HEK293 (cell line): ENCODE results near the gene STAP2.

Experiments
- CTCF ChIA-PET: fragments of 350-600 bp; formaldehyde crosslinking; extraction: SDS; loops from one replicate; lab custom pipeline; 2021; ENCODE audit warnings: antibody characterized with exemption; lab: Yijun Ruan, JAX
- POLR2A ChIA-PET: fragments of 300-600 bp; formaldehyde crosslinking; extraction: SDS; loops from one replicate; lab custom pipeline; 2020; ENCODE audit warnings: antibody characterized with exemption, inconsistent platforms; lab: Yijun Ruan, JAX
- H3K27ac ChIP-seq: fragments of 200-500 bp; sonication (Bioruptor generic); 2 replicates; pipeline ENCODE4 v1.5.1; 2014; ENCODE audit warnings: low read depth, low read length, control low read depth, inconsistent platforms; ENCODE audit errors: extremely low read depth
- H3K36me3 ChIP-seq, 2 experiments: fragments of 200-500 bp in 1 of 2; sonication (Bioruptor generic) in 1 of 2; 1 replicate in 1 of 2; 2 replicates in 1 of 2; pipeline ENCODE4 v1.5.1; 2014 to 2017; ENCODE audit warnings: inconsistent platforms in 2 of 2, low read length in 2 of 2; ENCODE audit not compliant: control insufficient read depth in 2 of 2, insufficient read depth in 1 of 2
- H3K4me1 ChIP-seq: fragments of 200-500 bp; sonication (Bioruptor generic); 2 replicates; pipeline ENCODE4 v1.5.1; 2014; ENCODE audit warnings: mild to moderate bottlenecking, low read length, inconsistent platforms; ENCODE audit not compliant: control insufficient read depth, insufficient read depth
- H3K4me3 ChIP-seq: 2 replicates; pipeline ENCODE4 v1.5.1; 2011; ENCODE audit warnings: low read depth, mild to moderate bottlenecking, control low read depth, low read length, moderate library complexity
- H3K9me3 ChIP-seq: fragments of 200-500 bp; sonication (Bioruptor generic); 2 replicates; pipeline ENCODE4 v1.5.1; 2014; ENCODE audit warnings: low read depth, low read length, inconsistent platforms; ENCODE audit not compliant: control insufficient read depth, insufficient read depth
- HIC1 ChIP-seq: fragments of 450-650 bp; formaldehyde crosslinking; IDR thresholded peaks from 2 replicates; pipeline ENCODE4 v1.5.1; 2016; ENCODE audit warnings: missing biosample characterization, missing genetic modification characterization
- HOXA7 ChIP-seq: sonication (generic); formaldehyde crosslinking; IDR thresholded peaks from 2 replicates; pipeline ENCODE4 v1.8.1; 2022; ENCODE audit warnings: missing genetic modification reagents, borderline replicate concordance
- IKZF3 ChIP-seq: fragments of 450-650 bp; IDR thresholded peaks from 2 replicates; pipeline ENCODE4 v1.5.0; 2018; ENCODE audit warnings: missing biosample characterization, mild to moderate bottlenecking, missing genetic modification characterization, moderate library complexity
- KLF1 ChIP-seq: fragments of 450-650 bp; formaldehyde crosslinking; IDR thresholded peaks from 2 replicates; pipeline ENCODE4 v1.5.1; 2016; ENCODE audit warnings: missing biosample characterization, missing genetic modification characterization
- ZBTB26 ChIP-seq: fragments of 450-650 bp; formaldehyde crosslinking; optimal IDR thresholded peaks from 2 replicates; pipeline ENCODE3; 2016; ENCODE audit warnings: missing biosample characterization, mild to moderate bottlenecking, missing genetic modification characterization
- ZFP41 ChIP-seq: fragments of 450-650 bp; formaldehyde crosslinking; IDR thresholded peaks from 2 replicates; pipeline ENCODE4 v1.5.1; 2016; ENCODE audit warnings: missing biosample characterization, missing genetic modification characterization, borderline replicate concordance
- ZNF112 ChIP-seq: fragments of 450-650 bp; formaldehyde crosslinking; IDR thresholded peaks from 2 replicates; pipeline ENCODE4 v1.5.0; 2017; ENCODE audit warnings: missing biosample characterization, missing genetic modification characterization
- ZNF19 ChIP-seq: fragments of 450-650 bp; formaldehyde crosslinking; IDR thresholded peaks from 2 replicates; pipeline ENCODE4; 2016; ENCODE audit warnings: missing biosample characterization, missing genetic modification characterization, low read depth
- ZNF214 ChIP-seq: fragments of 450-650 bp; formaldehyde crosslinking; IDR thresholded peaks from 2 replicates; pipeline ENCODE4 v1.5.1; 2017; ENCODE audit warnings: missing biosample characterization, mild to moderate bottlenecking, missing genetic modification characterization, borderline replicate concordance
- ZNF223 ChIP-seq: fragments of 450-650 bp; formaldehyde crosslinking; IDR thresholded peaks from 2 replicates; pipeline ENCODE4 v1.5.1; 2016; ENCODE audit warnings: missing biosample characterization, missing genetic modification characterization
- ZNF341 ChIP-seq: fragments of 450-650 bp; formaldehyde crosslinking; IDR thresholded peaks from 2 replicates; pipeline ENCODE4; 2016; ENCODE audit warnings: low read depth, missing biosample characterization, missing genetic modification characterization
- ZNF391 ChIP-seq: fragments of 450-650 bp; formaldehyde crosslinking; IDR thresholded peaks from 2 replicates; pipeline ENCODE4 v1.5.1; 2016; ENCODE audit warnings: low read depth, missing biosample characterization, missing genetic modification characterization, borderline replicate concordance
- ZNF518A ChIP-seq: fragments of 450-650 bp; formaldehyde crosslinking; conservative IDR thresholded peaks from 2 replicates; pipeline ENCODE4 v1.5.1; 2016; ENCODE audit warnings: low read depth, missing biosample characterization, missing genetic modification characterization
- ZNF544 ChIP-seq: fragments of 450-650 bp; formaldehyde crosslinking; IDR thresholded peaks from 2 replicates; pipeline ENCODE4 v1.5.0; 2017; ENCODE audit warnings: missing biosample characterization, missing genetic modification characterization
- ZNF571 ChIP-seq: fragments of 450-650 bp; formaldehyde crosslinking; IDR thresholded peaks from 2 replicates; pipeline ENCODE4 v1.5.0; 2017; ENCODE audit warnings: missing biosample characterization, missing genetic modification characterization
- ZNF596 ChIP-seq: fragments of 450-650 bp; IDR thresholded peaks from 2 replicates; pipeline ENCODE4 v1.5.0; 2018; ENCODE audit warnings: missing biosample characterization, mild to moderate bottlenecking, missing genetic modification characterization, moderate library complexity
- ZNF654 ChIP-seq: fragments of 450-650 bp; formaldehyde crosslinking; IDR thresholded peaks from 2 replicates; pipeline ENCODE4 v1.5.1; 2016; ENCODE audit warnings: low read depth, missing biosample characterization, missing genetic modification characterization
- ZNF830 ChIP-seq: fragments of 450-650 bp; IDR thresholded peaks from 2 replicates; pipeline ENCODE4 v1.5.0; 2018; ENCODE audit warnings: missing biosample characterization, missing genetic modification characterization, low read depth, mild to moderate bottlenecking, moderate library complexity
- TF ChIP-seq, protein P1 (sequence below): fragments of 450-650 bp; formaldehyde crosslinking; IDR thresholded peaks from 2 replicates; pipeline ENCODE4 v1.5.1; 2017; ENCODE audit warnings: missing biosample characterization, missing genetic modification characterization
- TF ChIP-seq, protein P2 (sequence below): fragments of 450-650 bp; formaldehyde crosslinking; IDR thresholded peaks from 2 replicates; pipeline ENCODE4 v1.5.1; 2016; ENCODE audit warnings: missing biosample characterization, missing genetic modification characterization
- TF ChIP-seq, protein P3 (sequence below): fragments of 450-650 bp; formaldehyde crosslinking; IDR thresholded peaks from 2 replicates; pipeline ENCODE4 v1.5.1; 2016; ENCODE audit warnings: missing biosample characterization, missing genetic modification characterization

The STAP2 gene

GRCh38 chr19:4279530-4280422 is 58.9 kb downstream of the STAP2 start:
- ChIA-PET POLR2A (interaction anchor here (1.4 kb wide), 1 partner anchor 63 kb away, joined by 3 read pairs; no protein-coding TSS in a partner anchor), CTCF (interaction anchor here (0.7 to 1.3 kb wide), 5 partner anchors 13 to 121 kb away, joined by 3 to 7 read pairs (median 3); partner anchors contain the start of gene SH3GL1)
- H3K27ac ChIP-seq = no peak overlapping the region
- no peaks in the 10 kb centered on the region; the same call in 1 of the 2 replicates for H3K4me1 ChIP-seq
- no peaks in the 10 kb centered on the region for H3K9me3 ChIP-seq
- peak overlapping the region; percentile 13 for H3K4me3 ChIP-seq
- no peaks in the 10 kb centered on the region for H3K36me3 ChIP-seq
- TF ChIP-seq, protein P1, sequence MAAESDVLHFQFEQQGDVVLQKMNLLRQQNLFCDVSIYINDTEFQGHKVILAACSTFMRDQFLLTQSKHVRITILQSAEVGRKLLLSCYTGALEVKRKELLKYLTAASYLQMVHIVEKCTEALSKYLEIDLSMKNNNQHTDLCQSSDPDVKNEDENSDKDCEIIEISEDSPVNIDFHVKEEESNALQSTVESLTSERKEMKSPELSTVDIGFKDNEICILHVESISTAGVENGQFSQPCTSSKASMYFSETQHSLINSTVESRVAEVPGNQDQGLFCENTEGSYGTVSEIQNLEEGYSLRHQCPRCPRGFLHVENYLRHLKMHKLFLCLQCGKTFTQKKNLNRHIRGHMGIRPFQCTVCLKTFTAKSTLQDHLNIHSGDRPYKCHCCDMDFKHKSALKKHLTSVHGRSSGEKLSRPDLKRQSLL (tag by site-specific recombination) = no peak
- TF ChIP-seq IKZF3 (peak; percentile 53; the same call in 1 of the 2 replicates), ZNF654 (tag by site-specific recombination) (no peak), ZNF214 (tag by site-specific recombination) (no peak), ZNF391 (tag by site-specific recombination) (no peak), ZFP41 (tag by site-specific recombination) (no peak), HIC1 (0 out of 2 replicates have a peak, but pooled peaks have one; percentile 10), HOXA7 (CRISPR knock-in tag) (no peak), ZNF544 (no peak), ZBTB26 (tag by site-specific recombination) (peak; percentile 65), ZNF518A (tag by site-specific recombination) (no peak), ZNF19 (tag by site-specific recombination) (no peak), ZNF830 (tag by site-specific recombination) (no peak), ZNF112 (tag by site-specific recombination) (no peak), ZNF341 (peak; percentile 45), ZNF596 (no peak), KLF1 (no peak), ZNF571 (no peak), ZNF223 (tag by site-specific recombination) (no peak)
- TF ChIP-seq, protein P2, sequence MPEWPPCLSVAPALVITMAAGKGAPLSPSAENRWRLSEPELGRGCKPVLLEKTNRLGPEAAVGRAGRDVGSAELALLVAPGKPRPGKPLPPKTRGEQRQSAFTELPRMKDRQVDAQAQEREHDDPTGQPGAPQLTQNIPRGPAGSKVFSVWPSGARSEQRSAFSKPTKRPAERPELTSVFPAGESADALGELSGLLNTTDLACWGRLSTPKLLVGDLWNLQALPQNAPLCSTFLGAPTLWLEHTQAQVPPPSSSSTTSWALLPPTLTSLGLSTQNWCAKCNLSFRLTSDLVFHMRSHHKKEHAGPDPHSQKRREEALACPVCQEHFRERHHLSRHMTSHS (tag by site-specific recombination) = no peak
- TF ChIP-seq, protein P3, sequence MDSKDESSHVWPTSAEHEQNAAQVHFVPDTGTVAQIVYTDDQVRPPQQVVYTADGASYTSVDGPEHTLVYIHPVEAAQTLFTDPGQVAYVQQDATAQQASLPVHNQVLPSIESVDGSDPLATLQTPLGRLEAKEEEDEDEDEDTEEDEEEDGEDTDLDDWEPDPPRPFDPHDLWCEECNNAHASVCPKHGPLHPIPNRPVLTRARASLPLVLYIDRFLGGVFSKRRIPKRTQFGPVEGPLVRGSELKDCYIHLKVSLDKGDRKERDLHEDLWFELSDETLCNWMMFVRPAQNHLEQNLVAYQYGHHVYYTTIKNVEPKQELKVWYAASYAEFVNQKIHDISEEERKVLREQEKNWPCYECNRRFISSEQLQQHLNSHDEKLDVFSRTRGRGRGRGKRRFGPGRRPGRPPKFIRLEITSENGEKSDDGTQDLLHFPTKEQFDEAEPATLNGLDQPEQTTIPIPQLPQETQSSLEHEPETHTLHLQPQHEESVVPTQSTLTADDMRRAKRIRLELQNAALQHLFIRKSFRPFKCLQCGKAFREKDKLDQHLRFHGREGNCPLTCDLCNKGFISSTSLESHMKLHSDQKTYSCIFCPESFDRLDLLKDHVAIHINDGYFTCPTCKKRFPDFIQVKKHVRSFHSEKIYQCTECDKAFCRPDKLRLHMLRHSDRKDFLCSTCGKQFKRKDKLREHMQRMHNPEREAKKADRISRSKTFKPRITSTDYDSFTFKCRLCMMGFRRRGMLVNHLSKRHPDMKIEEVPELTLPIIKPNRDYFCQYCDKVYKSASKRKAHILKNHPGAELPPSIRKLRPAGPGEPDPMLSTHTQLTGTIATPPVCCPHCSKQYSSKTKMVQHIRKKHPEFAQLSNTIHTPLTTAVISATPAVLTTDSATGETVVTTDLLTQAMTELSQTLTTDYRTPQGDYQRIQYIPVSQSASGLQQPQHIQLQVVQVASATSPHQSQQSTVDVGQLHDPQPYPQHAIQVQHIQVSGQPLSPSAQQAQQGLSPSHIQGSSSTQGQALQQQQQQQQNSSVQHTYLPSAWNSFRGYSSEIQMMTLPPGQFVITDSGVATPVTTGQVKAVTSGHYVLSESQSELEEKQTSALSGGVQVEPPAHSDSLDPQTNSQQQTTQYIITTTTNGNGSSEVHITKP = no peak
